KG1 (cell line): Measurements from ENCODE around the gene HABP2.

ENCODE experiments used
- DNase-seq: peaks from one replicate; lab custom pipeline; 2025; lab: John Stamatoyannopoulos, UW

Gene HABP2

DNA sequence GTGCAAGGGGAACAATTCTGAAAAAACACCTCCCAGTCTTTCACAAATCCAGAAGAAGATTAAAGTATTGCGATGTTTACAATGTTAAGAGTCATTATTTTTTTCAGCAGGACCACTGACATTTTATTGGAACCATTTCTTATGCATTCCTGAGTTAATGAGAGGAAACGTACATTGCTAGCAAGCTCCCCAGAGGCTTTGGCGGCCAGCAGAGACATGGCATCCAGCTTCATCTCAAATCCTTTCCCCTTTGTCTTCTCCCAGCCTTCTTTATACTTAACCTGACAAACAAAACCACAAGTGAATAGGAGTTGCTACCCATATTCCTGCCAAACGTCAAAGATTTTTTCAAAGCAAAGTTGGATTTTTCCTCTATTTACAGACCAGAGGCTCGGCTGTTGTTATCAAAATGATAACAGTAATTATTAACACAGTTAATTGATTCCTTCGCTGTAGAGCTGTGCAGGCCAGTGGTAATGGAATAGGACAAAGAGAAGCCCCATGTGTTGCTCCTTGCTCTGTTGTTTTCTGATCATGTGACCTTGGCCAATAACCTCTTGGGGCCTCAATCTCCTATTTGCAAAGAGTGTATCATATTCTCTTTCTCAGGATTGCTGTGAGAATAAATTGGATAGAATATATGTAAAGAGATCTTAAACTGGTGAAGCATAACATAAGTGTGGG is 79.0 kb downstream of the HABP2 start:
- no peak for DNase-seq
